B cell (primary cell): ENCODE results near the gene CCDC74B.

Source experiments
- EZH2 ChIP-seq: IDR thresholded peaks from 2 replicates; pipeline ENCODE4 v1.6.1; 2012; ENCODE audit warnings: borderline replicate concordance, low read depth, mild to moderate bottlenecking, moderate library complexity, low read length; ENCODE audit not compliant: insufficient read depth, poor library complexity, severe bottlenecking
- TF ChIP-seq, protein P1 (sequence below): fragments of 200-600 bp; IDR thresholded peaks from one replicate; pipeline ENCODE4 v1.8.0; 2022; ENCODE audit warnings: antibody characterized with exemption, mild to moderate bottlenecking

DNA sequence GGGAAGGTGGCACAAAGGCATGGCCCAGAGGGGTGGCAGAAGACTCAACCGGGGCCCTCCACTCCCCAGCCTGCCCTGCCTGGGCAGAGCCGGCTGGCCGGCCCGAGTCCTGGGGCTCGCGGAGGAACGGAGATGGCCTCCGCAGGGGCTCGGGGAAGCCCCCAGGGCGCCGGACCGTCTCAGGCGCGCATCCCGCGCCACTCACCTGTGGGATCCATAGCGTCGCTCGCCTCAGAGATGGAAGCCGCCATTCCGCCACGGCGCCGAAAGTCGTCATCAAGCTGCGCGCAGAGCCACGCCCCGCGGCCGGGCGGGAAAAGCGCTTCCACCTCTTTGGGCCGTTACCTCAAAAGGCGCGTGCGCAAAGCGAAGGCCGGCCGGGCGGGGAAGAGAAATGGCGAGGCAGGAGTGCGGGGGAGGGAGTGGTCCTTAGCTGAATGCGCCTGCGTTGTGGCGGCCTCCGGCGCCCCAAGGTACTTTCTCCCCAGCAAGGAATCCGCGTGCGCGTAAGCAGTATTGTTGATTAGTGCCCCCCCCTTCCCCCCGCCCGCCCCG is 36.5 kb upstream of the CCDC74B start, which contains the start of gene SMPD4:
- TF ChIP-seq, protein P1, sequence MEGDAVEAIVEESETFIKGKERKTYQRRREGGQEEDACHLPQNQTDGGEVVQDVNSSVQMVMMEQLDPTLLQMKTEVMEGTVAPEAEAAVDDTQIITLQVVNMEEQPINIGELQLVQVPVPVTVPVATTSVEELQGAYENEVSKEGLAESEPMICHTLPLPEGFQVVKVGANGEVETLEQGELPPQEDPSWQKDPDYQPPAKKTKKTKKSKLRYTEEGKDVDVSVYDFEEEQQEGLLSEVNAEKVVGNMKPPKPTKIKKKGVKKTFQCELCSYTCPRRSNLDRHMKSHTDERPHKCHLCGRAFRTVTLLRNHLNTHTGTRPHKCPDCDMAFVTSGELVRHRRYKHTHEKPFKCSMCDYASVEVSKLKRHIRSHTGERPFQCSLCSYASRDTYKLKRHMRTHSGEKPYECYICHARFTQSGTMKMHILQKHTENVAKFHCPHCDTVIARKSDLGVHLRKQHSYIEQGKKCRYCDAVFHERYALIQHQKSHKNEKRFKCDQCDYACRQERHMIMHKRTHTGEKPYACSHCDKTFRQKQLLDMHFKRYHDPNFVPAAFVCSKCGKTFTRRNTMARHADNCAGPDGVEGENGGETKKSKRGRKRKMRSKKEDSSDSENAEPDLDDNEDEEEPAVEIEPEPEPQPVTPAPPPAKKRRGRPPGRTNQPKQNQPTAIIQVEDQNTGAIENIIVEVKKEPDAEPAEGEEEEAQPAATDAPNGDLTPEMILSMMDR: no peak
- TF ChIP-seq EZH2: no peak
